HG02884 (cell line): ENCODE measurements around the gene FITM2.
A peak's percentile ranks its signal among the peaks of the same experiment; 100 is the strongest.
"Not testable (repeated sequence)": the region's sequence is repeated elsewhere in the genome, so short reads cannot be mapped to it uniquely, and the experiment has no call there.

ENCODE experiments used
- ATAC-seq: cut with Tn5 transposase; IDR thresholded peaks from one replicate; pipeline ENCODE4 v1.9.1; 2021; ENCODE audit warnings: mild to moderate bottlenecking, moderate library complexity; ENCODE audit not compliant: unreplicated experiment

FITM2 gene, protein sequence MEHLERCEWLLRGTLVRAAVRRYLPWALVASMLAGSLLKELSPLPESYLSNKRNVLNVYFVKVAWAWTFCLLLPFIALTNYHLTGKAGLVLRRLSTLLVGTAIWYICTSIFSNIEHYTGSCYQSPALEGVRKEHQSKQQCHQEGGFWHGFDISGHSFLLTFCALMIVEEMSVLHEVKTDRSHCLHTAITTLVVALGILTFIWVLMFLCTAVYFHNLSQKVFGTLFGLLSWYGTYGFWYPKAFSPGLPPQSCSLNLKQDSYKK

DNA sequence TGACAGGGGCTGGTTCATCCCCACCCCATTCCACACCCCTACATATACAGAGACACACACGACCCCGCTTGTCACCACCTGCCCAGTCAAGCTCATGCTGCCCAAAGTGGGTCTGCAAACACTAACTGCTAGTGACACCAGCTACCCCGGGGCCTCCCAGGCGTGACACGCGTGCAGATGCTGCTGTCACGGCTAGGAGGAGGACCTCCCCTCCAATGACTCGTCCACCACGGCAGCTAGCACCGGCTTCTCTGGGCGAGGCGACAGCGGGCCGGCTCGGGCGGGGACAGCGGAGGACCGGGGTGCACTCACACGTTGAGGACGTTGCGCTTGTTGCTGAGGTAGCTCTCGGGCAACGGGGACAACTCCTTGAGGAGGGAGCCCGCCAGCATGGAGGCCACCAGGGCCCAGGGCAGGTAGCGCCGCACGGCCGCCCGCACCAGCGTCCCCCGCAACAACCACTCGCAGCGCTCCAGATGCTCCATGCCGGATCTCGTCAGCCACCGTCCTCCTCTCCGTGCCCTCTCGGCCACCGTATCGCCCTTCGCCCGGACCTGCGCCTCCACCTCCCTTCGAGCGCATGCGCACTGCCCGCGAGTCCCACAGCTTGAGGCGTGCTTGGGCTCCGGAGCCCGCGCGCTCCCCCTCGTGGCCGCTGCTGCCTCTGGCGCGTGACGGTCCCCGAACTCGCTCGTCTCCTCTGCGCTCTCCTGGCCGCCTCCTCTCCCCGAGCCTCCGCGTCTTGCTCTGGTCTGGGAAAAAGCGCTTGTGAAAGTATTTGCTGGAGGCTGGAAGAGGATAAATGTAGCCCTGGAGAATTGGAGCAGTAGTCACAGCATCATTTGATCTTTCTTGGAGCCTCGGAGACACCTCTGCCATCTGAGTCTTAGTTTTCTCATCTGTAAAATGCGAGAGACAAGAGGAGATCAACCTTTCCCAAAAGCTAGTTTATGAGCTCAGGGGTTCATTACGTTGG lies at the start of gene FITM2:
TSS of gene FITM2 (minus strand) at position 539 of the 976 bp plus-strand sequence. CDS start at position 485, 54 bp downstream.
- peak; percentile 94 for ATAC-seq

DNA sequence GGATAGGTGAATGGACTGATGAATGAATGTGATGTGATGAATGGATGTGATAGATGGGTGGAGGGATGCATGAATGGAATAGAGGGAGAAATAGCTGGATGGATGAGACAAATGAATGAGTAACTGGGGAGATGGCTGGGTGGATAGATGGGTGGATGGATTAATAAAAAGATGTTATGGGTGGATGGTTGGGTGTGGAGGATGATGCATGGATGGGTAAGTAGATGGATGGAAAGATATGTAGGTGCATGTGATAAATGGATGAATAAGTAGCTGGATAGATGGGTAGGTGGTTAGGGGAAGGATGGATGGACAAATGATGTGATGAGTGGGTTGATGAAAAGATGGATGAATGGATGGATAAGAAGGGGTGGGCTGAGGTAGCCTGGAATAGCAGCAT lies 49.2 kb upstream of the FITM2 start:
- ATAC-seq = no peak

DNA sequence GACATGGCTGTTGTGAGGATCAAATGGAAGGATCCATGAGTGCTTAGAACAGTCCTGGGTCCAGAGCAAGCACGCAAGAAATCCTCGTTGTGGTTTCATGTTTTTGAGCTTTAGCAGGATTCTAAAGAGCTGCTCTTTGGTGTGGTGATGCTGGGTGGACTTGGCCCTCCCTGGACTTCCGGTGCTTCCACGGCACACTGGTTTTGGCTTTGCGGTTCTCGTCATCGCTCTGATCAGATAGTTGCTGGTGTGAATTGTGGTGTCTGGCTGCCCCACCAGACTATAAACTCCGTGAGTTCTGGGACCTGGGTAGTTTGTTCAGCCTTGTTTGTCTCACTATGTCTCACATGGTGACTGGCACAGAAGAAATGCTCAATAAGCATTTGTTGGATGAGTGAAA lies 47.8 kb upstream of the FITM2 start:
- no peak for ATAC-seq

DNA sequence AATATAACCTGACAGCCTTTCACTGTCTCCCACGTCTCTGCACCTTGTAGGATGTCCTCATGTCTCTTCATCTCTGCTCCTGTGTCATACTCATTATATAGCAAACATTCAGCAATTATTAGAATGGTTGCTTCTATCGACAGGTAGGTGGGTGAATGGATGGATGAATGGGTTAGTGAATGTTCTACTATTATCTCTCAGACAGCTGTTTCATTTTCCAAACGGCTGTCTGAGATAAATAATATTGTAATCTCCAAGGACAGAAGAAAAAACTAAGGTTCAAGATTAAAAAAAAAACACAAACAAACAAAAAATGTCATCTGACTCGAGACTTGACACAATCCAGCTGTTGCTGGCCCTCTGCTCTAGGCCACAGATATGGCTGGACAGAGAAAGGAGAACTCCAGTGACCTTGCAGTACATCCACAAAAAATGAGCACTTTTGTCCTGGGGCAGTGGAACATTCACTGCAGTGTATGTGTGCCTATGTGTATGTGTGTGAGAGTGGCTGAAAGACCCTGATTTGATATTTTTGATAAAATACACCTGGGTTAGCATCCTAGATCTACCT lies 46.6 kb upstream of the FITM2 start:
- no peak for ATAC-seq

DNA sequence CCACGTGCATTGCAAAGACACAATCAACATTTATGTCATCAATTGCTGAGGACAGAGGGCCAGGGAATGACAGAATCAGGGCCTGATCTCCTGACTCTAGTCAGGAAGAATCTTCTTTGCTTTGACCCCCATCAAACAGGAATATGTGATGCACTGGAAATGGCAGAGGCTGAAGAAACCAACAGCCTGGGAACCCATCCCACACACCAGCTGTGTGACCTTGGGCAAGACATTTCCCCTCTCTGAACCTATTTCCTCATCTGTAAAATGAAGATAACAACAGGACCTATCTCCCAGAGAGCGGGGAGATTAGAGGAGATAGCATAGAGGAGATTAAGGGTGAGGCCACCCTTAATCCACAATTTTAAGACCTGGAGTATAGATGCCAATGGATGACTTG lies 46.0 kb upstream of the FITM2 start:
- no peak for ATAC-seq

DNA sequence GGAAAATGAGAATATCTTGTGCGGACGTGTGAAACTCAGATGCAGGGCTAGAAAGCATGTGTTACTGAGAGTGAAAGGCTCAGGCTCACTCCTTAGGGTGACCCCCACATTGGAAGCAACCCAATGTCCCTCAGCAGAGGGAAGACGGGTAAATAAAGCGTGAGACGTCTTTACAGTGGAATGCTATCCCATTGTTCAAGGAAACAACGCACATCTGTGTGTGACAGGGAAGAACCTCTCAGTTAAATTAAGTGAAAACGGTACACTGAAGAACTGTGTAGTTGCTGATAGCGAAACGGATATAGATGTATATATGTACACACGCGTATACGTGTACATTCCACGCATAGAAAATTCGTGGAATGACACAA lies 45.3 kb upstream of the FITM2 start:
- ATAC-seq = no peak

DNA sequence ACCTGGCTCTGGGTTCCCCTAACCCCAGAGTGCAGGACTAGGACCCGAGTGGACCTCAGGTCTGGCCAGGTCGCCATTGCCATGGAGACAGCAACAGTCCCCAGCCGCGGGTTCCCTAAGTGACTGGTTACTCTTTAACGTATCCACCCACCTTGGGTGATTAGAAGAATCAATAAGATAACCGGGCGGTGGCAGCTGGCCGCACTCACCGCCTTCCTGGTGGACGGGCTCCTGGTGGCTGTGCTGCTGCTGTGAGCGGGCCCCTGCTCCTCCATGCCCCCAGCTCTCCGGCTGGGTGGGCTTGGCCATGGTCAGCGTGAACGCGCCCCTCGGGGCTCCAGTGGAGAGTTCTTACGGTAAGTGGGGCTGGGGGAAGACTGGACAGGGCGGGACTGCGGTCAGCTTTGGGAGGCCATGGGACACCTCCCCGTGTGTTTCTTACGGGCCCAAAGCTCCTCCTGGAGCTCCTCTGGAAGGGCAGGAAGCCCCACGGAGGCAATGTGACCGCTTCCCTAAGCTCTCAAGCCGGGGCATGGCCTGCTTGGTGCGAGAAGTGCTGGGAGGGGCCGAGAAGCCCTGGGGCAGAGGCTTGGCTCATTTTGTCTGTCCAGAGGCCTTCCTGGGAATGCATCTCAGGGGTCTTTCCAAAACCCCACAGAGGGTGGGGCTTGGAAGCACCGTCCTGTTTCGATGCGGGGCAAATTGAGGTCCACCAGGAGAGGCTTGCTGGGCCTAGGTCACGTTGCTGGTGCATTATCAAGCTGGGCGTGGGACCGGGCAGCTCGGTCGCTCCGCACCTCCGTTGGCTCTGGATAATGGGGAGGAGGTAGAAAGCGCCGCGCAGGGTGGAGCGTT lies 44.7 kb upstream of the FITM2 start, which contains the start of gene HNF4A:
TSS of gene HNF4A (plus strand) at position 202 of the 855 bp plus-strand sequence. CDS start at position 308, 106 bp downstream.
- ATAC-seq = no peak

DNA sequence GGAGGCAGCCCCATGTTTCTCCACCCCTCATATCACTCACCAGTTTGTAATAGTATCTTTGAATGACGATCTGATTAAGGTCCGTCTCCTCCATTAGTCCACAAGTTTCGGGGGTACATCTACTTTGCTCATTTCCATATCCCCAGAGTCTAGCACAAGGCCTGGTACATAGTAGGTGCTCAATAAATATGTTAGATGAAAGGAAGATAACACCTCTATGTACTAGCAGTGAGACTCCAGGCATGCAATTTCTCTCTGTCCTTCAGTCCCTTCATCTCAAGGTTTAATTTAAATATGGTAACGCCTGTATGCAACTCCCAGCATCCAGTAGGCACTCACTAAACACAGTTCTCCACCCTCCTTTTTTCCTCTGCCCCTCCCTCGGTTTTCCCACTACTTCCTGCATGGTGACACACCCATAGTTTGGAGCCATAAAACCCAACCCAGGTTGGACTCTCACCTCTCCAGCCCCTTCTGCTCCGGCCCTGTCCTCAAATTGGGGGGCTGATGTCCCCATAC lies 44.0 kb upstream of the FITM2 start:
- ATAC-seq = no peak

DNA sequence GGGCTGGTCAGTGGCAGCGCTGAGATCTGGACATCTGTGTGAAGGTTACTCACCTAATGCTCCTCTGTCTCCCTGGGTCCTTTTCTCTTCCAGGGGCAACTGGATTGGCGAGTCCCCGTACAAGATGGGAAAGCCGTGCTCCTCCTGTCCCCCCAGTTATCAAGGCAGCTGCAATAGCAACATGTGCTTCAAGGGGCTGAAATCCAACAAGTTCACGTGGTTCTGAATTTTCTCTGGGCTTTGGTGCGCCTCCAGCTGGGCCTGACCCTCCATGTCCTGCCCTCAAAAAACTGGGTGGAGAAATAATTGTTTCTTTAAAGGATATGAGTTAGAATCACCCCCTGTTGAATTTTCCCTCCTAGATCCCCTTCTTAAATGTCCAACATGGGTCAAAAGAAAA lies 39.6 kb upstream of the FITM2 start:
- no peak for ATAC-seq

DNA sequence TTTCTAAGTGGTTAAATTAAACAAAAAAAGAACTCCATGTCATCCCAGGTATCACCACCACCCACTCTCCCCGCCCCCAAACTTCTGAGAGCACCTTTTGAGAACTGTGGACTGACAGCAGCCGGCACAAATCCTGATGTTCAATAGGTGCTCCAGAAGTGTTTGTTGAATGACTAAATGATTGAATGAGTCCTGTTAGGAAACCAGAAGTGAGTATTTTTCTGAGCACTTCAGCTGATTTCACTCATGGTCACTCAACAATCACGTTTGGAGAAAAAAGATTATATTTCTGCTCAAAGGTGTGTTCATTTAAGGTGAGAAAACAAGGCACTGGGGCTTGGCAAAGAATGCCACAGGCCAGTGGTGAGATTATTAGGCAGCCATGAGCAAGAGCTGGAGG lies 38.3 kb upstream of the FITM2 start:
- no peak for ATAC-seq

DNA sequence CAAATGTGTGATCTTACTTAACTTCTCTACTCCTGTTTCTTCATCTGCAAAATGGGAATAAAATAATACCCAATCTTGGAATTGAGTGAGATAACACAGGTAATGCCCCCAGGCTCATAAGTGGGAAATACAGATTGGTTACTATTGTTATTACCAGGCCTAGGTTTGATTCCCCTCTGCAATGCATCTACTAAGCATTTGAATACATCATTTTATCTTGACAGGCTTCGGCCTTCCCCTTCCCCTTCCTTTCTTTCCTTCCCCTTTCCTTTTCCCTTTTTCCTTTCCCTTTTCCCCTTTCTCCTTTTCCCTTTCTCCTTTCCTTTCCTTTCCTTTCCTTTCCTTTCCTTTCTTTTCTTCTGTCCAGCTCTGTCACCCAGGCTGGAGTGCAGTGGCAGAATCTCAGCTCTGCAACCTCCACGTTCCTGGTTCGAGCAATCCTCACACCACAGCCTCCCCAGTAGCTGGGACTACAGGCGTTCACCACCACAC lies 37.2 kb upstream of the FITM2 start:
- ATAC-seq = no peak

DNA sequence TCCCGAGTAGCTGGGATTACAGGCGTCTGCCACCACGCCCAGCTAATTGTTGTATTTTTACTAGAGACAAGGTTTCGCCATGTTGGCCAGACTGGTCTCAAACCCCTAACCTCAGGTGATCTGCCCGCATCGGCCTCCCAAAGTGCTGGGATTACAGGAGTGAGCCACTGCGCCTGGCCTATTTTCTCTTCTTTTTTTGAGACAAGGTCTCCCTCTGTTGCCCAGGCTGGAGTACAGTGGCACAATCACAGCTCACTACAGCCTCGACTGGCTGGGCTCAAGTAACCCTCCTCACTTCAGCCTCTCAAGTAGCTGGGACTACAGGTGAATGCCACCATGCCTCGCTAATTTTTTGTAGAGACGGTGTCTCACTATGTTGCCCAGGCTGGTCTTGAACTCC lies 34.9 kb upstream of the FITM2 start:
- ATAC-seq = not testable (repeated sequence)

DNA sequence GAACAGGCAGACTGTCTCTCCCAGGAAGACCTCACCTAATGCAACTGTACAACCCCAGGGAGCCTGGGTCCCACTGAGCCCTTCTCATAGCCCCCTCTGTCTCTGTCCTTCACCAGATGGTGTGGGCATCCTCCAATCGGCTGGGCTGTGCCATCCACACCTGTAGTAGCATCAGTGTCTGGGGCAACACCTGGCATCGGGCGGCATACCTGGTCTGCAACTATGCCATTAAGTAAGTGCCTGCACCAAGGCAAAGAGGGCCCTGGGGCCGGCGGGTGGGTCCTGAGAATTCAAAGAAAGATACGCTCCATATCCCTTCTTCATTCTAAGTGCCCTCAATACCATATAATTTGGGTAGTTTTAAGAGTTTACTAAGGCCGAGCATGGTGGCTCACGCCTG lies 34.1 kb upstream of the FITM2 start:
- no peak for ATAC-seq

DNA sequence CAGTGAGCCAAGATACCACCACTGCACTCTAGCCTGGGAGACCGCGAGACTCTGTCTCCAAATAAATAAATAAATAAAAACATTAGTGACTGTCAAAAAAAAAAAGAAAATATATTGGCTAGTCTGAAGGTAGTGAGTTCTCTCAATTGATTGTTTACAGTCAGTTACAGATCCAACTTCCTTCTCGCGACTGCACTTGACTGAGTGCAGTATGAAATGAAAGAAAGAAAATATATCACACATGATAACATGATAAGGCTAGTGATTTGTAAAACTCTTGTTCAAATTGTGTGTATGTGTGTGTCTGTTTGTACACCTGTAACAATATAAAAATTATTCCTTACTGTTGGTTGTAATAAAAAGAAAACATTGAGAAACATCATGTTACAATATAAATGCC lies 33.7 kb upstream of the FITM2 start:
- no peak for ATAC-seq

DNA sequence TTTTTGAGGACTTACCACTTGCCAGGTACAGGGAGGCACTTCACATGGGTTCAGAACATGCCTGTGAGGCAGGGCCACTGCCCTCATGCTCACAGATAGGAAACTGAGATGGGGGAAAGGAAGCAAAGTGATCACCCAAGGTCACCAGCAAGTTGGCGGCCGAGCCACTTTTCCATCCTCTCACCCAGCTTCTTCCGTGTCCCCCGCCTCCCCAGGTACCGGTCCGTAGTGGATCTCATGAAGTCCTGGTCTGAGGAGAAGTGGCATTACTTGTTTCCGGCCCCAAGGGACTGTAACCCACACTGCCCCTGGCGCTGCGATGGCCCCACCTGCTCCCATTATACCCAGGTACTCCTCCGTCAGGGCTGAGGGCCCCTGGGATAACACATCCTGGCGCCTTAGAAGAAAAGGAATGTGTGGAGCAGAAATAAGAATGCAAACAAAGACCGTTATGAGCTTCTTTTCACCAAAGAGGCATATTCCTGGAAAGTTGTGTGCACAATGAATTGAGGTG lies 32.2 kb upstream of the FITM2 start:
- no peak for ATAC-seq

DNA sequence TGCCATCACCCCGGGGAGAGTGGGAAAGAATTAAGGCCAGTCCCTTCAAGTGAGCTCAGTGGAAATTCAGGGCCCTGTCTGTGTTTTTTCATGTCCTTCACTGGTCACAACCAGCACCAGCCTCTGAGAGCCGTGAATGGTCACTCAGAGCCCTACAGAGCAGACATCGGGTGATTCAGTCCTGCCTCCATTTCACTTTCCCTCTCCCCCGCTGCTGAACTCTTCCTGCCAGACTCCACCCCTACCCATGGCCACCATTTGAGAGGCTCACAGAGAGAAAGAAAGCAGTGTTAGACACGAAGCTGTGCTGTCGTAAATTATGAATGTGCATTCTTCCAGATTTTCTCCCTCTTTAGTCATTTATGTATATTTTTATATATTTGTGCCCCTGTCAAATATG lies 31.2 kb upstream of the FITM2 start:
- ATAC-seq = no peak

DNA sequence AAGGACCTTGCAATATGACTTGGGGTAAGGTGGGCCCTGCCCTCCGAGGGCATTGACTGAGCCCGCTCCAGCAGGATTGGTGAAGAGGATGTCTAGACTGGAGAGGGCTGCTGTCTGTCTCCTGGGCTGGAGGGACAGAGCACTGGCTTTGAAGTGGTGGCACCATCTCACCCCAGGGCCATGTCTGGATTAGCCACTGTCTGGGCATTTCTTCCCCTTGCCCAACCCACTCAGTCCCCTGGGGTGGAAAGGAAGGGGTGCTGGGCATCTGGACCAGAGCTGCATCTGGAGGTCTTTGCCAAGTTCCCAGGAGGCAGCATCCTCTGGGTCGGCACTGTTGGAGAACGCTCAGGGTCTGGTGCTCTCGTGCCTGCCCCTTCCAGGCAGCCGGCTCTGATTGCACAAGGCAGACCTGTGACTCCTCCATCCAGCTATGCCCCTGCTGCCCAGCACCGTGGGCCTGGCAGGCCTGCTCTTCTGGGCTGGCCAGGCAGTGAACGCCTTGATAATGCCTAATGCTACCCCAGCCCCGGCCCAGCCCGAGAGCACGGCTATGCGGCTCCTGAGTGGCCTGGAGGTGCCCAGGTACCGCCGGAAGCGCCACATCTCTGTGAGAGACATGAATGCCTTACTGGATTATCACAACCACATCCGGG lies 25.9 kb upstream of the FITM2 start, which contains the start of gene R3HDML:
TSS of gene R3HDML (plus strand) at position 319 of the 656 bp plus-strand sequence. CDS start at position 434, 115 bp downstream.
- no peak for ATAC-seq

DNA sequence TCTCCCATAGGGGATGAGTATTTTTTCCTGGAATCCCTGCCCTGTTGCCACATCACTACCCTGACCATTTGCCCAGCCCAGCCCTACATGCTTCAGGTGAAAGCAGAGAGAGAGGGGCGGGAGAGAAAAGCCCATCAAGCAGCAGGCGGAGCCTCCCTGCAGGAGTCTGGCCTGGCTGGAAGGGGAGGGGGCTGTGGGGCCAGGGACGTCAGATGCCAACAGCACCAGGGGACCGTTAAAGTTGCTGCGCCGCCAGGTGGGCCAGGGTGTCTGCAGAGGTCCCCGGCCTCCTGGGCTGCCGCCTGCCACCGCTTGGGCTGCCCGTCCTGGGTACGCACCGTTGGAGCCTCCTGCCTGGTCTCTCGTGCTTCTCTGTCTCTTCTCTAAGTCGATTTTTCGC lies 25.1 kb upstream of the FITM2 start:
- ATAC-seq = no peak

DNA sequence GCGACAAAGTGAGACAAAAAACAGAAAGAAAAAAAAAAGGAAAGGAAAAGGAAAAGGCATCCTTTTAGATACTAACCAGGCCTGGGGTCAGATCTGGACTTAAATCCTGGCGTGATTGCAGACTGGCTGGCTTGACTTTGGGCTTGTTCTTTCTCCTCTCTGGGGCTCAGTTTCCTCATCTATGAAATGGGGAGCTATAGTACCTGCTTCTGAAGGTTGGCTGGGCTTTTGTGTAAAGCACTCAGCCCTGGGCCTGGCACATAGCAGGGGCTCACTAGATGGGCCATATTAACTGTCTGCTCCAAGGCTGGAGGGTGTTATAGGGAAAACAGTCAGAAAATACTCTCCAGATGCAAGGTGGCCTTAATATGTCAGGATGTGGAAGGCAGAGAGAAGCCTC lies 24.7 kb upstream of the FITM2 start:
- ATAC-seq = no peak

DNA sequence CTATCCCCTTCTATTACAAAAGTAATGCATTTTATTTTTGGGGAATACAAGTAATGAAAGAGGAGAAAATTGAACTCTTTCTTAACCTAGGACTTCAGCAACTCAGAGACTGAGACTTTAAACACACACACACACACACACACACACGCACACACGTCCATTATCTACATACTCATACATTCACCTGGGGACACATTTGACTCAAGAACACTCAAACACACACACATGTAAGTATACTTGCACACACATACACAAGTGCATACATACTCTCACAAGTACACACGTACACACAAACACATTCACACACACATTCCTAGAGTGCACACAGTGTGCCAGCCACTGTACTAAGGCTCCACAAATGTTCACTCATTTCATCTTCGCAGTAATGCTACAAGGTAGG lies 23.7 kb upstream of the FITM2 start:
- no peak for ATAC-seq
